SK-N-SH treated with all-trans-retinoic acid at 6 μM for 48 hours (cell line): ENCODE results near the gene LRRC58.

Experiments
- ATAC-seq: fragments of 200-7000 bp; cut with Tn5 transposase; 3 replicates; pipeline ENCODE4 v1.9.1; 2020; ENCODE audit warnings: mild to moderate bottlenecking, moderate library complexity
- ARNTL ChIP-seq: fragments of 450-650 bp; formaldehyde crosslinking; IDR thresholded peaks from 2 replicates; pipeline ENCODE4 v1.5.0; 2020; ENCODE audit warnings: low read depth, mild to moderate bottlenecking, moderate library complexity, borderline replicate concordance
- BACH2 ChIP-seq: fragments of 250-450 bp; sonication (Bioruptor Pico); IDR thresholded peaks from 2 replicates; pipeline ENCODE4 v1.9.0; 2021; ENCODE audit warnings: mild to moderate bottlenecking, borderline replicate concordance
- CREB5 ChIP-seq: fragments of 250-450 bp; sonication (Bioruptor Pico); IDR thresholded peaks from 2 replicates; pipeline ENCODE4 v1.5.1; 2020; ENCODE audit warnings: low read depth, mild to moderate bottlenecking, moderate library complexity
- ESRRG ChIP-seq: fragments of 250-450 bp; sonication (Bioruptor Pico); IDR thresholded peaks from 2 replicates; pipeline ENCODE4 v1.6.1; 2021; ENCODE audit warnings: mild to moderate bottlenecking
- GLIS3 ChIP-seq: fragments of 250-450 bp; sonication (Bioruptor Pico); IDR thresholded peaks from 2 replicates; pipeline ENCODE4 v1.5.0; 2020; ENCODE audit warnings: mild to moderate bottlenecking, moderate library complexity
- ISL1 ChIP-seq: fragments of 250-450 bp; sonication (Bioruptor Pico); IDR thresholded peaks from 2 replicates; pipeline ENCODE4 v2.1.2; 2022; ENCODE audit warnings: mild to moderate bottlenecking, moderate library complexity
- OSR1 ChIP-seq: fragments of 250-450 bp; sonication (Bioruptor Pico); IDR thresholded peaks from 2 replicates; pipeline ENCODE4 v1.8.0; 2022; ENCODE audit warnings: moderate library complexity, mild to moderate bottlenecking, inconsistent platforms
- PATZ1 ChIP-seq: fragments of 250-450 bp; sonication (Bioruptor Pico); IDR thresholded peaks from 2 replicates; pipeline ENCODE4 v1.8.0; 2020; ENCODE audit warnings: mild to moderate bottlenecking, moderate library complexity, borderline replicate concordance
- PPARA ChIP-seq: fragments of 250-450 bp; sonication (Bioruptor Pico); IDR thresholded peaks from 2 replicates; pipeline ENCODE4 v1.5.0; 2020; ENCODE audit warnings: mild to moderate bottlenecking, borderline replicate concordance
- RARB ChIP-seq: fragments of 250-450 bp; sonication (Bioruptor Pico); IDR thresholded peaks from 2 replicates; pipeline ENCODE4 v1.8.0; 2021; ENCODE audit warnings: mild to moderate bottlenecking, moderate library complexity
- SNAI2 ChIP-seq: fragments of 250-450 bp; sonication (Bioruptor Pico); IDR thresholded peaks from 2 replicates; pipeline ENCODE4 v1.5.0; 2020; ENCODE audit warnings: mild to moderate bottlenecking, moderate library complexity
- TCF4 ChIP-seq: fragments of 250-450 bp; sonication (Bioruptor Pico); IDR thresholded peaks from 2 replicates; pipeline ENCODE4 v1.8.0; 2021; ENCODE audit warnings: mild to moderate bottlenecking, moderate library complexity, borderline replicate concordance
- TOX ChIP-seq: fragments of 250-450 bp; sonication (Bioruptor Pico); IDR thresholded peaks from 2 replicates; pipeline ENCODE4 v1.8.0; 2021; ENCODE audit warnings: mild to moderate bottlenecking, moderate library complexity, borderline replicate concordance
- ZC3H10 ChIP-seq: fragments of 250-450 bp; sonication (Bioruptor Pico); IDR thresholded peaks from 2 replicates; pipeline ENCODE4 v1.5.1; 2021; ENCODE audit warnings: mild to moderate bottlenecking, moderate library complexity
- ZFP3 ChIP-seq: fragments of 250-450 bp; sonication (Bioruptor Pico); IDR thresholded peaks from 2 replicates; pipeline ENCODE4 v1.5.0; 2020; ENCODE audit warnings: mild to moderate bottlenecking, moderate library complexity
- ZFP30 ChIP-seq: fragments of 450-650 bp; formaldehyde crosslinking; IDR thresholded peaks from 2 replicates; pipeline ENCODE4 v1.5.0; 2022; ENCODE audit warnings: mild to moderate bottlenecking, moderate library complexity
- ZNF565 ChIP-seq: fragments of 450-650 bp; formaldehyde crosslinking; conservative IDR thresholded peaks from 2 replicates; pipeline ENCODE4 v1.5.0; 2020; ENCODE audit warnings: low read depth, mild to moderate bottlenecking, moderate library complexity
- ZNF8 ChIP-seq: fragments of 450-650 bp; formaldehyde crosslinking; IDR thresholded peaks from 2 replicates; pipeline ENCODE4 v1.5.0; 2020; ENCODE audit warnings: mild to moderate bottlenecking, moderate library complexity
- TF ChIP-seq, protein P1 (sequence below): fragments of 250-450 bp; sonication (Bioruptor Pico); IDR thresholded peaks from 2 replicates; pipeline ENCODE4 v1.5.0; 2020; ENCODE audit warnings: mild to moderate bottlenecking, moderate library complexity
- TF ChIP-seq, protein P2 (sequence below): fragments of 250-450 bp; sonication (Bioruptor Pico); IDR thresholded peaks from 2 replicates; pipeline ENCODE4 v1.5.1; 2021; ENCODE audit warnings: mild to moderate bottlenecking, moderate library complexity

The LRRC58 gene

DNA sequence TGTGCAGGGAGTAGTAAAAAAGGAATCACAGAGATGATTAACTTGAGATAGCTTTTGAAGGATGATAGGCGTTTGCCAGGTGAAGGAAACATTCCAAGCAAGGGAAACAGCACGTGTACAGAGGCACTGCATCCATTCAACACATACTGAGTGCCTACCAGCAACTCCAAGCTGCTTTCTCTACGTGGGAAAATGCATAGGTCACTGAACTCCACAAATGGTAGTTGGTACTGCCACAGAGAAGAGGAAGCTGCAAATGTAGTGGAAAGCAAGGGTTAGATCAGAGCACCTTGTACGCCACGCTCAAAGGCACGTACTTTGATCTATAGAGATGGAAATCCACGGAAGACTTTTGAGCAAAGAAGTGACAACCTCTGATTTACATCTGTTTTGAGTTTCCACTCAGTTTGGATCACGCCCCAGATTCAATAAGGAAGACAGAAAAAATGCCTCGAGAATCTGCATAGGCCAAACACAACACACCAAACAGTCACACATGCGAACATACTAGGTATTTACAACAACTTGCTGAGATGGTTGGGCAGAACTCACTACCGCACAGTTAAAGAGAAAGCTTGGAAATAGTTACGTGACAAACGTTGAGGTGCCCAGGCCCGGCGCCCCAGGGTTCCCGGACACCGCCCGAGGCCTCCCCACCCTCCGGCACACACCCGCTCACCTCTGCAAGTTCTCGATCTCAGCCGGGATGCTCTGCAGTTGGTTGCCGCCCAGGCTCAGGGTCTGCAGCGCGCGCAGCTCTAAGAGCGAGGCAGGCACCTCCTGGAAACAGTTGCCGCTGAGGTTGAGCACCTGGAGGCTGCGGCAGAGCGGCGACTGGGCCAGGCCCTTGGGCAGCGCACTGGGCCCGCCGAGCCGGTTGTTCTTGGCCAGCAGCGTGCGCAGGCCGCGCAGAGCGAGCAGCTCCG is 826 bp downstream of the LRRC58 start (continued):
- TF ChIP-seq CREB5 (CRISPR knock-in tag) (no peak), PPARA (CRISPR knock-in tag) (no peak), ZFP3 (no peak), BACH2 (CRISPR knock-in tag) (no peak), SNAI2 (CRISPR knock-in tag) (no peak), ZNF8 (CRISPR knock-in tag) (no peak), ARNTL (CRISPR knock-in tag) (no peak), OSR1 (CRISPR knock-in tag) (no peak), ZNF565 (CRISPR knock-in tag) (no peak)

- TF ChIP-seq ZFP3: no peak
- TF ChIP-seq, protein P1, sequence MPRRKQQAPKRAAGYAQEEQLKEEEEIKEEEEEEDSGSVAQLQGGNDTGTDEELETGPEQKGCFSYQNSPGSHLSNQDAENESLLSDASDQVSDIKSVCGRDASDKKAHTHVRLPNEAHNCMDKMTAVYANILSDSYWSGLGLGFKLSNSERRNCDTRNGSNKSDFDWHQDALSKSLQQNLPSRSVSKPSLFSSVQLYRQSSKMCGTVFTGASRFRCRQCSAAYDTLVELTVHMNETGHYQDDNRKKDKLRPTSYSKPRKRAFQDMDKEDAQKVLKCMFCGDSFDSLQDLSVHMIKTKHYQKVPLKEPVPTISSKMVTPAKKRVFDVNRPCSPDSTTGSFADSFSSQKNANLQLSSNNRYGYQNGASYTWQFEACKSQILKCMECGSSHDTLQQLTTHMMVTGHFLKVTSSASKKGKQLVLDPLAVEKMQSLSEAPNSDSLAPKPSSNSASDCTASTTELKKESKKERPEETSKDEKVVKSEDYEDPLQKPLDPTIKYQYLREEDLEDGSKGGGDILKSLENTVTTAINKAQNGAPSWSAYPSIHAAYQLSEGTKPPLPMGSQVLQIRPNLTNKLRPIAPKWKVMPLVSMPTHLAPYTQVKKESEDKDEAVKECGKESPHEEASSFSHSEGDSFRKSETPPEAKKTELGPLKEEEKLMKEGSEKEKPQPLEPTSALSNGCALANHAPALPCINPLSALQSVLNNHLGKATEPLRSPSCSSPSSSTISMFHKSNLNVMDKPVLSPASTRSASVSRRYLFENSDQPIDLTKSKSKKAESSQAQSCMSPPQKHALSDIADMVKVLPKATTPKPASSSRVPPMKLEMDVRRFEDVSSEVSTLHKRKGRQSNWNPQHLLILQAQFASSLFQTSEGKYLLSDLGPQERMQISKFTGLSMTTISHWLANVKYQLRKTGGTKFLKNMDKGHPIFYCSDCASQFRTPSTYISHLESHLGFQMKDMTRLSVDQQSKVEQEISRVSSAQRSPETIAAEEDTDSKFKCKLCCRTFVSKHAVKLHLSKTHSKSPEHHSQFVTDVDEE (CRISPR knock-in tag): no peak
- TF ChIP-seq PPARA (CRISPR knock-in tag): no peak
- TF ChIP-seq ZNF8 (CRISPR knock-in tag): no peak
- TF ChIP-seq ZNF565 (CRISPR knock-in tag): no peak
- TF ChIP-seq GLIS3 (CRISPR knock-in tag): no peak
- TF ChIP-seq TCF4: no peak
- no peak for TF ChIP-seq ESRRG (CRISPR knock-in tag)
- no peak for TF ChIP-seq ZFP30
- no peak for TF ChIP-seq SNAI2 (CRISPR knock-in tag)
- TF ChIP-seq PATZ1 (CRISPR knock-in tag): no peak
- TF ChIP-seq, all 23 proteins: peak for 0
- no peak for ATAC-seq
Observed at GRCh38 chr3:120344349-120344748, 4.8 kb downstream of the LRRC58 start.

GRCh38 chr3:120341658-120342346 is 7.4 kb downstream of the LRRC58 start:
- ATAC-seq: no peak

GRCh38 chr3:120339362-120339761 is 9.8 kb downstream of the LRRC58 start:
- ATAC-seq: no peak
- TF ChIP-seq ISL1 (CRISPR knock-in tag): no peak
- no peak for TF ChIP-seq PPARA (CRISPR knock-in tag)
- TF ChIP-seq SNAI2 (CRISPR knock-in tag): no peak
- no peak for TF ChIP-seq ZNF8 (CRISPR knock-in tag)
- TF ChIP-seq GLIS3 (CRISPR knock-in tag): no peak

More at GRCh38 chr3:120341658-120342346, 7.4 kb downstream of the LRRC58 start:
- no peak for TF ChIP-seq ZNF8 (CRISPR knock-in tag)
- TF ChIP-seq BACH2 (CRISPR knock-in tag): no peak
- TF ChIP-seq TOX: no peak
- TF ChIP-seq ZFP30: no peak
- no peak for TF ChIP-seq RARB
- TF ChIP-seq, all 23 proteins: peak for 0

DNA sequence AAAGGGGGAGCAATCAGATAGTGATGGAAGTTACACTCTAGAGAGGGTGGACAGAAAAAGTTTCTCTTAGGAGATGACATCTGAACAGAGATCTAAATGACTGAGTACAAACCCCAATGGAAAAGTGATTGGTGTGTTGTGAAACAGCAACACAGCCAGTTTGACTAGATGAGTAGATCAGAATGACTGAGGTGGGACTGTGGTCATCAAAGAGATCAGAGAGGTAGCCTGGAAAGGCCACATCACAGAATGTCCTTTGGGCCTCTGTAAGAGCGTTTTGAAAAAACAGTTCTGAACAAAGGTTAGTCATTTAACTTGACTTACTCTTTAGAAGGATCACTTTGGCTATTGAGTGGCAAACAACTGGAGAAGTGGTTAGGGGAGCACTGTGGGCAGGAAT is 10.6 kb downstream of the LRRC58 start:
- no peak for TF ChIP-seq RARB
- no peak for TF ChIP-seq OSR1 (CRISPR knock-in tag)
- TF ChIP-seq GLIS3 (CRISPR knock-in tag): no peak
- TF ChIP-seq, protein P2, sequence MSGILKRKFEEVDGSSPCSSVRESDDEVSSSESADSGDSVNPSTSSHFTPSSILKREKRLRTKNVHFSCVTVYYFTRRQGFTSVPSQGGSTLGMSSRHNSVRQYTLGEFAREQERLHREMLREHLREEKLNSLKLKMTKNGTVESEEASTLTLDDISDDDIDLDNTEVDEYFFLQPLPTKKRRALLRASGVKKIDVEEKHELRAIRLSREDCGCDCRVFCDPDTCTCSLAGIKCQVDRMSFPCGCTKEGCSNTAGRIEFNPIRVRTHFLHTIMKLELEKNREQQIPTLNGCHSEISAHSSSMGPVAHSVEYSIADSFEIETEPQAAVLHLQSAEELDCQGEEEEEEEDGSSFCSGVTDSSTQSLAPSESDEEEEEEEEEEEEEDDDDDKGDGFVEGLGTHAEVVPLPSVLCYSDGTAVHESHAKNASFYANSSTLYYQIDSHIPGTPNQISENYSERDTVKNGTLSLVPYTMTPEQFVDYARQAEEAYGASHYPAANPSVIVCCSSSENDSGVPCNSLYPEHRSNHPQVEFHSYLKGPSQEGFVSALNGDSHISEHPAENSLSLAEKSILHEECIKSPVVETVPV: no peak
- TF ChIP-seq ZFP30: no peak
- TF ChIP-seq ZC3H10 (CRISPR knock-in tag): no peak
- no peak for TF ChIP-seq ZNF8 (CRISPR knock-in tag)
- TF ChIP-seq BACH2 (CRISPR knock-in tag): no peak
- no peak for ATAC-seq
